Measurements from ENCODE around the gene SYT4. TPM values are rescaled to one million over a fixed set of nuclear protein-coding genes. Genes with fewer than 3 reads are reported as not detected.
"Not testable (repeated sequence)": the region's sequence is repeated elsewhere in the genome, so short reads cannot be mapped to it uniquely, and the experiment has no call there.

SYT4 gene
- 499 TPM for total RNA-seq

GRCh38 chr18:43277164-43277600 lies at the start of gene SYT4:
TSS of gene SYT4 (minus strand) at chr18:43277490. CDS start at chr18:43277281, 209 bp downstream.
- peak; percentile 79 for DNase-seq

- DNase-seq: no peak
Observed at GRCh38 chr18:43322132-43322531, 44.8 kb upstream of the SYT4 start.

GRCh38 chr18:43314941-43315340 lies 37.7 kb upstream of the SYT4 start:
- no peak for DNase-seq

GRCh38 chr18:43312891-43313290 lies 35.6 kb upstream of the SYT4 start:
- DNase-seq: no peak

- DNase-seq: no peak
Observed at GRCh38 chr18:43310239-43310638, 32.9 kb upstream of the SYT4 start.

- DNase-seq: no peak
Observed at GRCh38 chr18:43303376-43303775, 26.1 kb upstream of the SYT4 start.

GRCh38 chr18:43286187-43286586 lies 8.9 kb upstream of the SYT4 start:
- not testable (repeated sequence) for DNase-seq

GRCh38 chr18:43283299-43283698 lies 6.0 kb upstream of the SYT4 start:
- no peak for DNase-seq

GRCh38 chr18:43279015-43279744 lies 1.9 kb upstream of the SYT4 start:
- no peak for DNase-seq

- DNase-seq: no peak
Observed at GRCh38 chr18:43278355-43278754, 1.1 kb upstream of the SYT4 start.

GRCh38 chr18:43276491-43276890 lies 799 bp downstream of the SYT4 start:
- no peak for DNase-seq

GRCh38 chr18:43275546-43275945 lies 1.7 kb downstream of the SYT4 start:
- DNase-seq: no peak

GRCh38 chr18:43274526-43274925 lies 2.8 kb downstream of the SYT4 start:
- DNase-seq: no peak

- DNase-seq: no peak
Observed at GRCh38 chr18:43271593-43272432, 5.5 kb downstream of the SYT4 start.

GRCh38 chr18:43267818-43268217 lies 9.5 kb downstream of the SYT4 start:
- no peak for DNase-seq

- no peak for DNase-seq
Observed at GRCh38 chr18:43265465-43265864, 11.8 kb downstream of the SYT4 start.

GRCh38 chr18:43248610-43249249 lies 28.6 kb downstream of the SYT4 start:
- DNase-seq: no peak

- no peak for DNase-seq
Observed at GRCh38 chr18:43247944-43248343, 29.3 kb downstream of the SYT4 start.

- no peak for DNase-seq
Observed at GRCh38 chr18:43238429-43238828, 38.9 kb downstream of the SYT4 start.

GRCh38 chr18:43236921-43237320 lies 40.4 kb downstream of the SYT4 start:
- no peak for DNase-seq

GRCh38 chr18:43234889-43235288 lies 42.4 kb downstream of the SYT4 start:
- DNase-seq: no peak

GRCh38 chr18:43222501-43222900 lies 54.8 kb downstream of the SYT4 start:
- DNase-seq: no peak

- DNase-seq: no peak
Observed at GRCh38 chr18:43220691-43221090, 56.6 kb downstream of the SYT4 start.

Data from occipital lobe (tissue), 2 donors.